HG02943 (cell line): ENCODE data around the gene RASD2.

ENCODE experiments used
- ATAC-seq: cut with Tn5 transposase; IDR thresholded peaks from one replicate; pipeline ENCODE4 v1.9.1; 2021; ENCODE audit warnings: mild to moderate bottlenecking, low read depth, moderate library complexity; ENCODE audit not compliant: unreplicated experiment

The RASD2 gene

GRCh38 chr22:35556666-35557065 is 16.0 kb downstream of the RASD2 start:
- no peak for ATAC-seq

GRCh38 chr22:35558031-35558430 is 17.4 kb downstream of the RASD2 start:
- no peak for ATAC-seq

- no peak for ATAC-seq
These were observed 18.1 kb downstream of the RASD2 start for GRCh38 chr22:35558719-35559118.

- no peak for ATAC-seq
These were observed 18.8 kb downstream of the RASD2 start for GRCh38 chr22:35559354-35560005.

- no peak for ATAC-seq
These were observed 19.7 kb downstream of the RASD2 start for GRCh38 chr22:35560366-35560765.

GRCh38 chr22:35560824-35561223 is 20.2 kb downstream of the RASD2 start:
- no peak for ATAC-seq

- no peak for ATAC-seq
These were observed 21.3 kb downstream of the RASD2 start for GRCh38 chr22:35561796-35562526.

GRCh38 chr22:35563211-35563610 is 22.6 kb downstream of the RASD2 start:
- no peak for ATAC-seq

GRCh38 chr22:35564975-35565867 is 24.6 kb downstream of the RASD2 start:
- ATAC-seq: no peak

GRCh38 chr22:35567351-35568141 is 26.9 kb downstream of the RASD2 start:
- no peak for ATAC-seq

GRCh38 chr22:35568751-35569739 is 28.4 kb downstream of the RASD2 start:
- ATAC-seq: no peak

GRCh38 chr22:35569916-35570315 is 29.3 kb downstream of the RASD2 start:
- ATAC-seq: no peak

GRCh38 chr22:35570686-35571194 is 30.1 kb downstream of the RASD2 start:
- ATAC-seq: no peak

GRCh38 chr22:35572556-35572955 is 31.9 kb downstream of the RASD2 start:
- ATAC-seq: no peak

- ATAC-seq: no peak
These were observed 34.6 kb downstream of the RASD2 start for GRCh38 chr22:35575116-35575748.

- ATAC-seq: no peak
These were observed 36.0 kb downstream of the RASD2 start for GRCh38 chr22:35576671-35577070.

GRCh38 chr22:35577799-35578659 is 37.4 kb downstream of the RASD2 start:
- no peak for ATAC-seq
